22Rv1 (cell line): ENCODE results near the gene SLCO3A1.

Experiments used
- CTCF ChIP-seq: fragments of 450-650 bp; IDR thresholded peaks from 2 replicates; pipeline ENCODE4 v1.5.1; 2017; ENCODE audit warnings: mild to moderate bottlenecking
- ZFX ChIP-seq: fragments of 450-650 bp; IDR thresholded peaks from 2 replicates; pipeline ENCODE4 v1.6.1; 2017; ENCODE audit warnings: antibody characterized with exemption, borderline replicate concordance

GRCh38 chr15:91874171-91874570 lies 20.7 kb downstream of the SLCO3A1 start:
- TF ChIP-seq CTCF (no peak), ZFX (no peak)
